OCI-LY1 (cell line): Measurements from ENCODE around the gene CTNNBL1.

Experiments
- EZH2 ChIP-seq: fragments of 200-600 bp; sonication (generic), shearing (Covaris generic); IDR thresholded peaks from 2 replicates; pipeline ENCODE4 v1.8.0; 2017; ENCODE audit warnings: borderline replicate concordance, mixed run types, mild to moderate bottlenecking, antibody characterized with exemption, low read length, moderate library complexity, mixed read lengths
- TF ChIP-seq, protein P1 (sequence below): fragments of 200-600 bp; sonication (generic), shearing (Covaris generic); IDR thresholded peaks from 2 replicates; pipeline ENCODE4 v1.5.1; 2017; ENCODE audit warnings: mild to moderate bottlenecking, antibody characterized with exemption, low read length, moderate library complexity, mixed read lengths

DNA sequence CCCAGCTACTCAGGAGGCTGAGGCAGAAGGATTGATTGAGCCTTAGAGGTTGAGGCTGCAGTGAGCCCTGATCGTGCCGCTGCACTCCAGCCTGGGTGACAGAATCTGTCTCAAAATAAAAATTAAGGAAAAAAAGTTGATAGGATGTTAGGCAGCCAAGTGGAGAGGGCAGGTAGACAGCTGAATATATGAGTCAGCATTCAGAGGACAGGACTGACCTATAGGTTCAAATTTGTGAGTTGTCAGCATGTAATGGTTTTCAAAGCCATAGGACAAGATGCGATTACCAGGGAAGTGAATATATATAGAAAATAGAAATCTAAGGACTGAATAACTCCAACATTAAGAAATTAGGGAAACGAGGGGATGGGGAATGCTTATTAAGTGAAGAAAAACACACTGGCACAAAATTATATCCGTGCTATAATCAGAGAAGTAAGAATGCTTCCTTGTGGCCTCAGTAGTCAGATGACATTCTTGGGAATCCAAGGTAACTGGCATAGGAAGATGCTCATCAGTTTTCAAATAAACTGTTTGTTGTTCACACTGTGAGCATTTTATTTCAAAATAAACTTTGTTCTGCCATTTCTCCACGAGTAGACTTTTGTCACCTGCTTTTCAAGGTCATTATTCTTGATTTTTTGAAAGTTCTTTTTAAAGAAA is 145.1 kb downstream of the CTNNBL1 start:
- TF ChIP-seq, protein P1, sequence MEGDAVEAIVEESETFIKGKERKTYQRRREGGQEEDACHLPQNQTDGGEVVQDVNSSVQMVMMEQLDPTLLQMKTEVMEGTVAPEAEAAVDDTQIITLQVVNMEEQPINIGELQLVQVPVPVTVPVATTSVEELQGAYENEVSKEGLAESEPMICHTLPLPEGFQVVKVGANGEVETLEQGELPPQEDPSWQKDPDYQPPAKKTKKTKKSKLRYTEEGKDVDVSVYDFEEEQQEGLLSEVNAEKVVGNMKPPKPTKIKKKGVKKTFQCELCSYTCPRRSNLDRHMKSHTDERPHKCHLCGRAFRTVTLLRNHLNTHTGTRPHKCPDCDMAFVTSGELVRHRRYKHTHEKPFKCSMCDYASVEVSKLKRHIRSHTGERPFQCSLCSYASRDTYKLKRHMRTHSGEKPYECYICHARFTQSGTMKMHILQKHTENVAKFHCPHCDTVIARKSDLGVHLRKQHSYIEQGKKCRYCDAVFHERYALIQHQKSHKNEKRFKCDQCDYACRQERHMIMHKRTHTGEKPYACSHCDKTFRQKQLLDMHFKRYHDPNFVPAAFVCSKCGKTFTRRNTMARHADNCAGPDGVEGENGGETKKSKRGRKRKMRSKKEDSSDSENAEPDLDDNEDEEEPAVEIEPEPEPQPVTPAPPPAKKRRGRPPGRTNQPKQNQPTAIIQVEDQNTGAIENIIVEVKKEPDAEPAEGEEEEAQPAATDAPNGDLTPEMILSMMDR, result no peak
- no peak for TF ChIP-seq EZH2
